HG02678 (cell line): ENCODE data around the gene PRC1.
"Not testable (repeated sequence)": the region's sequence is repeated elsewhere in the genome, so short reads cannot be mapped to it uniquely, and the experiment has no call there.

Source experiments
- ATAC-seq: cut with Tn5 transposase; IDR thresholded peaks from one replicate; pipeline ENCODE4 v1.9.1; 2021; ENCODE audit warnings: mild to moderate bottlenecking, moderate library complexity; ENCODE audit not compliant: unreplicated experiment

PRC1 gene

DNA sequence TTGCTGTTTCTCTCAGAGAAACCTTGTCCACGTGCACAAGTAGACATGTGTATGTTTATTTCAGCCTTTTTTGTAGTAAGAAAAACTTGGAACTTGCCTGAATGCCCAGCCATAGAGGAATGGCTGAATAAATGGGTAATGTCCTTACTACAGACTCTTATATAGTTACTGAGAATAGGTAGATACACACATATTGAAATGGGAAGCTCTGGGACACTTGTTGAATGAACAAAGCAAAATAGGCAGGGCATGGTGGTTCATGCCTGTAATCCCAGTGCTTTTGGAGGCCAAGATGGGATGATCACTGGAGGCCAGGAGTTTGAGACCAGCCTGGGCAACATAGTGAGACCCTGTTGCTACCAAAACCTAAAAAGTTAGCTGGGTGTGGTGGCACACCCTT is 57.5 kb downstream of the PRC1 start:
- ATAC-seq: no peak

DNA sequence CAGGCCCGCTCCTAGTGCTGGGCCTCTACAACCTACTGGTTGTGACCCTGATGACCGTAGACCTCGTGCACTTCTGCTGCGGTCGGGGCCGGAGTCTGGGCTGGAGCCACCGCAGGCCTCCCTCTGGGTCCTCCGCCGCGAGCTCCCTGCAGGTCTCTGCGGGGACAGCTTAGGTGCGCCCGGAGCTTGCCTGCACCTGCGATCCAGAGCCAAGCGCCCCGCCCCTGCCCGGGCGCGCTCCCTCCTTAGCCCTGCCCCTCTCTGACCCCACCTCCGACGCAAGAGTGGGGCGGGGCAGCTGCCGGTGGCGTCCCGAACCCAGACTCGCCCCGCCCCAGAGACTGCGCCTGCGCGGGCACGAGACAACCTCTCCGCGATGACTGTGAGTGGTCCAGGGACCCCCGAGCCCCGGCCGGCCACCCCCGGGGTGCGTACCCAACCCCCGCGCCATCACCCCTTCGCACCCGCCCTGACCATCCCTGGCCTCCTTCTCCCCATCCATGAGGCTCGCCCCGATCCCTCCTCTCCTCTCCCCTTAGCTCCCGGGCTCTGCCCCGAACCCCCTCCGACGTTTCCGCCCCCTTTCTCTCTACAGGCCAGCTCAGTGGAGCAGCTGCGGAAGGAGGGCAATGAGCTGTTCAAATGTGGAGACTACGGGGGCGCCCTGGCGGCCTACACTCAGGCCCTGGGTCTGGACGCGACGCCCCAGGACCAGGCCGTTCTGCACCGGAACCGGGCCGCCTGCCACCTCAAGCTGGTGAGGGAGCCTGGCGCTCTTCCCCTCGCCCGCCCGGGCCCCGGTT is 59.2 kb downstream of the PRC1 start, which contains the start of gene UNC45A:
Gene UNC45A (plus strand): TSS at position 337 of the 803 bp plus-strand sequence. CDS start 40 bp downstream, at position 377.
- peak; percentile 65 for ATAC-seq

DNA sequence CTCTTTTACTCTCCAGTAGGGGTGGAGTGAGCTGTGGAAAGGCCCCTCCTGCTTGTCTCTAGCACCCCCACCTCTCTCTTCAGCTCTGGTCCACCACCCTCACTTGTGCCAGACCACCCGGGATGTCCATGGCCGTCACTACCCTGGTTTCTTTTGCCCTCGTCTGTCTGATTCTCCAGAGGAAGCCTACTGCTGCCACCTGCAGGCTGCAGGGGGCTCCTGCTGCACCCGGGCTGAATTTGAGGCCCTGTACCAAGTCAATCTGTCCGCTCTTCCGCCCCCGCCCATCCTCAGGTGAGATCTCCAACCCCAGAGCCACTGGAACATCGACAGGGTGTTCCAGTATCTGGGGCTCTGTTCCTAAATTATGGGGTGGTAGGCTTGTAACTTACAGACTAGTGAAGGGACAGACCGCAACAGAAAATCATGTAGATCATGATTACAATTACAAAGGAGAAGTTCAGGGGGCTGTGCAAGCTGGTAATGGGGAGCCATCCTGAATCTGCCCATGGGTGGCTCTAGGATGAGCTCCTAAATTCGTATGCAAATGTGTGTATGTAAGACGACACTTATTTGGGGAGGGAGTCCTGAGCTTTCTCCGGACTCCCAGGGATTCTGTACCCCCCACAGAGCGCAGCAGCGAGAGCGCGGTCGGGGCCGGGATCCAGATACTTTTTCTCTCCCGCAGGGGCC is 59.9 kb downstream of the PRC1 start:
- ATAC-seq: peak; percentile 31

DNA sequence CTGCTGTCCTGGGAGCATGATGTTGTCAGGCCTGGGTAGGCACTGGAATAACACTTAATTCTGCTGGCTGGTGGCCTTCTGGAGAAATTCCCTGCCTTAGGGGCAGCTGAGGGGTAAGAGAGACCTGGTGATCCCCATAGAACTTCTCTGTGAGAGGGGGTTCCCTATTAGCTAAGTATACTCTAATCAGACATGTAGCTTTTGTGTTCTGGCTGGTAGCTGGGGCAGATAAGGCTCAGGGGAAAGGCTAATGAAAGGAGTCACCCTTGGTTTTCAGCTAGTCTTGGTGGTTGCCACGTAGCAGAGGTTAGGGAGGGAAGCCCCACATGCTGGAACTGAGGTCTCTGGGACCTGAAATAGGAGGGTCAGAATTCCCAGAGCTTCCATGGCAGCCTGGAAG is 61.0 kb downstream of the PRC1 start:
- ATAC-seq: no peak

DNA sequence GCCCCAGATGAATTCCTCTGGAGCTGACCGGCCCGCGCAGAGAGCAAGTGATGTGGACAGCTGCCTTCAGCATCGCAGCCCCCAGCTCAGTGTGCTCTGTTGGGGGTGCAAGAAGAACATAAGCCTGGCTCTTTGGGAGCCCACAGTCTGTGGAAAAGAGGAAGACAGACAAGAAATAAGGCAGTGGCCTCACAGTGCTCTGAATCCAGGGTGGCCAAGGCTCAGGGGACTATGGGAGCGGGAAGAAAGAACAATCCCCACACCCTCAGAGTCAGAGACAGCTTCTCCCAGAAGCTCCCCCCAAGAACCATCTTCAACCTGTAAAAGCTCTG is 61.7 kb downstream of the PRC1 start:
- ATAC-seq: no peak

DNA sequence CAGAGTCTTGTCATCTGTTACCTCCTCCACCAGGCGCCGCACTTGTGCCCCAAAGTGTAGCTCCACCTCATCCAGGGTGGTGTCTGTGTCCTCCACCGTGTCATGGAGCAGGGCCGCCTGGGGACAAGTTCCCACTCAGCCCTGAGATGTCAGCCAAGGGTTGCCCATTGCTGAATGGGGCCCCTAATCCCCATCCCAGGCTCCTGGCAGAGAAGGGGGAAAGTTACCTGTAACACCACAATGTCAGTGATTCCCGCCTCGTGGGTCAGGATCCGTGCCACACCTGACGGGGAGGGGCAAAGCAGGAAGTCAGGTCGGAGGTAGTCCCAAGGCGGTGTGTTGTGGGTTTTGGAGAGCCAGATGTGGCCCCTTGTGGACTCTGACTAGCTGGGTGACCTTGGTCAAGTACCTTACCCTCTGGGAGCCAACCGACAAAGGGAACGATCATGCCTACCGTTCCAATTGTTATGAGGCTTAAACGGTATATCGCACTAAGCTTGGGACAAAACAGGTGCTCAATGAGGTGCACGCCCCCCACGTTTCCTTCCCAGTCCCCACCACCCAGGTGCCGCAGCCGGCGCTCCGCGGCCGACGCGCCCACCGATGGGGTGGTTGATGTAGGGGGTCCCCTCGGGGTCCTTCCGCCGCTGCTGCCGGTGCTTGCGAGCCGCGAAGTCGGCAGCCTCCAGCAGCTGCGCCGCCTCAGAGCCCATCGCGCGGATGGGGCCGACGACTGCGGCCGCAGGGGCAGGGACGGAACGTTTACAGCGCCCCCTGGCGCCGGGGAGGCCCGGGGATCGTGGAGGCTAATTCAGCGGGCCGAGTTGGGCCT is 62.3 kb downstream of the PRC1 start, which contains the start of gene HDDC3:
Gene HDDC3 (minus strand): TSS at position 722 of the 832 bp plus-strand sequence. CDS start 9 bp downstream, at position 713.
- peak; percentile 47 for ATAC-seq

DNA sequence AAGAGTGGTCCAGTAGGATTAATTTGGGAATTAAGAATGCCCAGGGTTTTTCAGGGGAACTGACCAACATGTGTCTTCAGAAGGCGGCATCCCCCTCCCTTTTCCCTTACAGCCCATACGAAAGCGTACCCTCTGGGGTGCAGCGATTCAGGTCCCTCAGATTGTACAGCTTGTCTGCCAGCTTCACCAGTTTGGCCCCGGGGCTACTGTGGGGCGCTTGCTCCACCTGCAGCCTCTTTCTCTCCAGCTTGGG is 62.8 kb downstream of the PRC1 start:
- no peak for ATAC-seq

DNA sequence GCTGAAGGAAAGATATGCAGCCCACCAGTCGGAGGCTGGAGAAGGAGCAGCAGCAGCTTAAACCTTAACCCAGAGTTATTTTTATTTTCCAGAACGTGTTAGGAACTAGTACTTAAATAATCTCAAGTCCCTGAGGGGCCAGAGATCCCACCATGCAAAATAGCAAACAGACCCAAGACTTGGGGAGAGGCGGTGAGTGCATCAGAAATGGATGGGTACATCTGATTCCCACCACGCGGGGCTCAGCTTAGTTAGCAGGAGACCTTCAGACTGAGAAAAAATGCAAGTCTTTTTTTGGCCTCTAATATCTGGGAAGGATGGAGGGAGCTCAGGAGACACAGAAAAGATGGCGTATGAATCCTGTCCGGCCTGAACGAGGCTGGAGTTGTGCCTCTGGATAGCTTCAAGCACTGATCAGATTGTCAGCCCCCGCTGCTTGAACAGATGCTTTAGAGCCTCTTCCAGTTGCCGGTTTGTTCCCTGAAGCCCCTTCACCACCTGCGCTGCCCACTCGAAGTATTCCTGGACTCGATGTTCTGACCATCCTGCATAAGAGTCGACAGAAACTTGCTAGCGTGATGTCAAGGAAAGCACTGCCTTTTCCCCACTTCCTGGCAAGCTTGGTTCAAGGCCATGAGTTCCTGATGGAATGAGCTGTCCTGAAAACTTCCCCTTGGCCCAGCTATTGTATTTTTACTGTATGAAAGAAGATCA is 63.3 kb downstream of the PRC1 start:
- no peak for ATAC-seq

DNA sequence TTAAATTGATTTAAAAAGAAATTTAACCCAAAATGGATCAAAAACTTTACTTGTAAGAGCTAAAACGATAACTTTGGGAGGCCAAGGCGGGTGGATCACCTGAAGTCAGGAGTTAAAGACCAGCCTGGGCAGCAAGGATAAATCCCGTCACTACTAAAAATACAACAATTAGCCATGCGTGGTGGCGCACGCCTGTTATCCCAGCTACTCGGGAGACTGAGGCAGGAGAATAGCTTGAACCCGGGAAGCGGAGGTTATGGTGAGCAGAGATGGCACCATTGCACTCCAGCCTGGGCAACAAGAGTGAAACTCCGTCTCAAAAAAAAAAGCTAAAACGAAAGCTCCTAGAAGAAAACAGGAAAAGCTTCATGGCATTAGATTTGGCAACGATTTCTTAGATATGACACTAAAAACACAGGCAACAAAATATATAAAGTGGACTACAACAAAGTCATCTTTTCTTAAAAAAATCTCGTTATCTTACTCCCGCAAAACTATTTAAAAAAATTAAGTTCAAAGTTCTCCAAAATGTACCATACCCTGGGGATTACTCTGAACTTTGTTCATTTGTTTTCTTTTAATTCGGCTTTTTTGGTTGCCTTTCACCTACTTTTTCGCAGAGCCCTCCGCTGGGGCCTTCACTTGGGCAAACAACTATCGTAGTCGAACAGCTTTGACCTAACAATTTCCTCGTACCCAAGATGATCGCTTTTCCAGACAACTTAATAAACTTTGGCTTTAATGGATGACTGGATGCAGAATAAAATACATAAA is 64.9 kb downstream of the PRC1 start:
- no peak for ATAC-seq

DNA sequence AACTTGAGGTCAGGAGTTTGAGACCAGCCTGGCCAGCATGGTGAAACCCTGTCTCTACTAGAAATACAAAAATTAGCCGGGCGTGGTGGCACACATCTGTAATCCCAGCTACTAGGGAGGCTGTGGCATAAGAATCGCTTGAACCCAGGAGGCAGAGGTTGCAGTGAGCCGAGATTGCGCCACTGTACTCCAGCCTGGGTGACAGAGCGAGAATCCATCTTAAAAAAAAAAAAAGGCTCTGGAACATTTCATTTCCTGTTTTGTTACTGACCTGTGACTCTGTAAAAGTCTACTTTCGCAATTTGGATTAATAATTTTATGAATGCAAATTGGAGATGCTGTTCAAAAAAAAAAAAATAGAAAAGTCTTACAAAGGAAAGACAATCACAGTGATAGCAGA is 66.2 kb downstream of the PRC1 start:
- not testable (repeated sequence) for ATAC-seq

DNA sequence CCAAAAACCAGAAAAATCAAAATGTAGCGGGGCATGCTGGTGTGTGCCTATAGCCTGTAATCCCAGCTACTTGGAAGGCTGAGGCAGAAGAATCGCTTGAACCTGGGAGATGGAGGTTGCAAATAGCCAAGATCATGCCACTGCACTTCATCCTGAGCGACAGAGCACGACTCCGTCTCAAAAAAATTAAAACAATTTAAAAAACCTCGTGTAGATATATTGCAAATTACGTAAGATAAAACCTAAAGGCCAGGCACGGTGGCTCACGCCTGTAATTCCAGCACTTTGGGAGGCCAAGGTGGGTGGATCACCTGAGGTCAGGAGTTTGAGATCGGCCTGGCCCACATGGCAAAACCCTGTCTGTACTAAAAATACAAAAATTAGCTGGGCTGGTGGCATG is 67.6 kb downstream of the PRC1 start:
- not testable (repeated sequence) for ATAC-seq

DNA sequence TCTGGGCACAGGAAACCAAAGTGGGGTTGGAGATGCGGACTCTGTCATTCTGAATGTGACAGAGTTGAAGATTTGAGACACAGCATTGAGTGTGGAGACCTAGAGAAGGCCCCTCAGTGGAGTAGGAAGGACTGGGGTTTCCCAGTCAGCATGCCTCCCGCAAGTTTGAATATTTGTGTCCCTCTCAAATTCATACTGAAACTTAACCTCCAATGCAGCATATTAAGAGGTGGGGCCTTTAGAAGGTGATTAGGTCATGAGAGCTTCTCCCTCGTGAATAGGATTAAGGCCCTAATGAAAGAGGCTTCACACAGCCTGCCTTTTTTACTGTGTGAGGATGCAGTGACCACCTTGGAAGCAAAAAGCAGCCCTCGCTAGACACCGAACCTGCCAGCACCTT is 70.0 kb downstream of the PRC1 start:
- peak; percentile 73 for ATAC-seq

DNA sequence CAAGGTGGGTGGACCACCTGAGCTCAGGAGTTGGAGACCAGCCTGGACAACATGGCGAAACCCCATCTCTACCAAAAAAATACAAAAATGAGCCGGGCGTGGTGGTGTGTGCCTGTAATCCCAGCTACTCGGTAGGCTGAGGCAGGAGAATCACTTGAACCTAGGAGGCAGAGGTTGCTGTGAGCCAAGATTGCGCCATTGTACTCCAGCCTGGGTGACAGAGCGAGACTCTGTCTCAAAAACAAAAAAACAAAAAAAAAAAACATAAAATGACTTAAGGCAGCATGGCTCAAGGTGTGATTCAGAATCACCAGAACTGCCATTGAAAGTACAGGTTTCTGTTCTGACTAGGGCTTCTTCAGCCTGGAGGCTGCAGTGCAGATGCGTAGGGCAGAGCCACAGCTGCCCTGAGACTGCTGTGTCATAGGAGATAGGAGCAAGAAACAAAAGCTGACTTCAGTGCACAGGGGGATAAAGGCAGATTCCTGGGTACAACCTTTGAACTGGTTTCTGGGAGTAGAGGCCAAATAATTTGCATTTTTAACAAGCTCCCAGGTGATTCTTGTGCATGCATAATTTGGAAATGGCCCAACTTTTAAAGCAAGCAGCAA is 71.5 kb downstream of the PRC1 start:
- peak; percentile 62 for ATAC-seq

DNA sequence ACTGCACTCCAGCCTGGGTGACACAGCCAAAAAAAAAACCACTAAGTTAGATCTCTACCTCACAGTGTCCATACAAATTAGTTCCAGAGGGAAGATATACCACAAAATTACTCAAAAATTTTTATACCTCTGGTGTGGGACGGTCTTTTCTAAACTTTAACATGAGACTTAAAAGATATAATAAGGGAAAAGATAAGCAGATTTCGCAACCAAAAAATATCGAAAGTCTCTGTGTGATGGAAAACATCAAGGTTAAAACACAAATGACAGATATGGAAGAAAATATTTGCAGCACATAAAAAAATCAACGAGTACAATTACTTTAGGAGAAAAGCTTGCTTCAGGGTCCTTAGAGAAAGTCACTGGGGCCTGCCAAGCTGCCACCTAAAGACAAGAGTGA is 72.4 kb downstream of the PRC1 start:
- no peak for ATAC-seq

DNA sequence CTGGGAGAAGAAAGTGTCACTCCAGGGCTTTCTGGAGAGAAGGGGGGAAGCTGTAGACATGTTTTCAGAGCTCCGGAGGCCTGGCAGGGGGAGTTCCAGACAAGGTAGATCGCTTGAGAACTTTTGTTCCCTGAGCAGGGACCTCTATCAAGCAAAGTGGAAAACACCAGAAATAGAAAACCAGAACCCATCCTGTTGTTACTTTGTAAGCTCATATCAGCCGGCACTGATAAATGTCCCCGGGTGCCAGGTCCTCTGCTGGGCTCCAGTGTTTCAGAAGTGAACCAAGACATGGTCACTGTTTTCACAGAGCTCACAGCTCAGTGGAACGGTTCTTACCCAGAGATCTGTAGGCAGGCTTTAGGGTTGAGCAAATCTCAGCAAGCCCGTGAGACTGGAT is 75.5 kb downstream of the PRC1 start:
- ATAC-seq: no peak

DNA sequence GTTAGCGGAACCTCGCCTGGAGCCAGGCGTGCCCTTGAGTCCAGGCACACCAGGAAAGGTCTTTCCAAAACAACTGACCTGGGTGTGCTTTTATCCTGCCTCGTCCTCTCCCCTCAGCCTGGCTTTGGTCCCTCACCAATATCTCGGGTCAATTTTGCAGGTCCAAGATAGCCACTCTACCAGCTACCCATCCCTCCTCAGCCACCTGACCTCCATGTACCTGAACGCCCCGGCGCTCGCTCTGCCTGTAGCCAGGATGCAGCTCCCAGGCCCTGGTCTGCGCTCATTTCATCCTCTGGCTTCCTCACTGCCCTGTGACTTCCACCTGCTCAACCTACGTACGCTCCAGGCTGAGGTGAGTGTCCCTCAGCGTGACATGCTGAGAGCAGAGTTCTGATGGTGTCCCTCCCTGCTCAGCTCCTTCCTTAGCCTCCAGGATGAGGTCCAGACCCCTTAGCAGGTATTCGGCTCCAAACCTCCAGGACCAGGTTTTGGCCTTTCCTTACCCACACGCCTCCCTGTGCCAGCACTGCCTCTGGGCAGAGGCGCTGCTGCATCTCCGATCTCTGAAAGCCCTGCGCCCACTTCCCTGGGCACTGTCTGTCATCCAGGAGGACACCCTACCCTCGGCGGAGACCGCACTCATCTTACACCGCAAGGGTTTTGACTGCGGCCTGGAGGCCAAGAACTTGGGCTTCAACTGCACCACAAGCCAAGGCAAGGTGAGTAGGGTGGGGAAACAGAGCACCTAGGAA is 76.1 kb downstream of the PRC1 start:
- ATAC-seq: no peak

DNA sequence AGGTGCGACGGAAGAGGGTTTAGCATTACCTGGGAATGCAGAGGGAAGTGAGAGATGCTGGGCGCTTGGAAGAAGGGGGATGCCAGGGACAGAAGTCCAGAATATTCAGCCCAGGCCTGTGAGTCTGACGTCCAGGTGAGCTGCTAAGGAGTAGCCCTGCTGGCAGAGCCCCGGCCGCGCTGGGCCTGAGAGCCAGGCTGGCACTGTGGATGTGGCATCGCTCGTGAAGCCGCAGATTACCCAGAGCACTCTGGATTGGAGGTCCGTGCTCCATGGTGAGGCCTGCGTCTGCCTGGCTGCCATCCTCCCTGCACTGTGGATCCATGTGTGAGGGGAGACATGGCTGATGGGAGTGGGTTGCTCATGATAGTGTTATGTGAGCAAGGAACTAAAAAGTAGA is 76.8 kb downstream of the PRC1 start:
- no peak for ATAC-seq

DNA sequence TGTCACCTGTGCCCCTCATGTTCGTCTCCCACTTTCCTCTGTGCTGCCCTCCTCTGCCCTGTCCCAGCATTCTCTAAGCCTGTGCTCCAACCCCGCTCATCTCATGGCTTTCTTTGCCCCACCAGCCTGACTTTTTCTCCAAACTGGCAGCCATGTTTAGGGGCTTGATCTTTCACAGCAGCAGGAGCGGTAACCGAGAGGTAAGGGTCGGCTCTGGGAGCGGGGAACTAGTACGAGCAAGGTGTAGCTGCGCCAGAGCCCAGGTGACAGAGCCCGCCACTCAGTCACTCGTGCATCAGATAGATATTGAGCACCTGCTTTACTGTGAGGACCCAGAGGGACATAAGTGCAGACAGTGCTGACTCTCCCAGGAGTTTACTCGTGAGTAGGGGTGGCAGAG is 77.9 kb downstream of the PRC1 start:
- ATAC-seq: no peak
